Body of pancreas (tissue), 4 donors: ENCODE measurements around the gene SELENOF.

Experiments used
- POLR2A ChIP-seq, 3 donors: fragments of 450-650 bp; IDR thresholded peaks; one replicate each; pipeline ENCODE4 v1.6.1; 2016; ENCODE audit warnings: antibody characterized with exemption in 3 of 3, mild to moderate bottlenecking in 2 of 3
- TF ChIP-seq, protein P1 (sequence below), 7 experiments: fragments of 450-650 bp in 4 of 7; fragments of 200-600 bp in 3 of 7; sonication (generic) in 3 of 7; IDR thresholded peaks; one replicate each; pipeline ENCODE4 v1.5.1; 2016 to 2019; ENCODE audit warnings: antibody characterized with exemption in 7 of 7

DNA sequence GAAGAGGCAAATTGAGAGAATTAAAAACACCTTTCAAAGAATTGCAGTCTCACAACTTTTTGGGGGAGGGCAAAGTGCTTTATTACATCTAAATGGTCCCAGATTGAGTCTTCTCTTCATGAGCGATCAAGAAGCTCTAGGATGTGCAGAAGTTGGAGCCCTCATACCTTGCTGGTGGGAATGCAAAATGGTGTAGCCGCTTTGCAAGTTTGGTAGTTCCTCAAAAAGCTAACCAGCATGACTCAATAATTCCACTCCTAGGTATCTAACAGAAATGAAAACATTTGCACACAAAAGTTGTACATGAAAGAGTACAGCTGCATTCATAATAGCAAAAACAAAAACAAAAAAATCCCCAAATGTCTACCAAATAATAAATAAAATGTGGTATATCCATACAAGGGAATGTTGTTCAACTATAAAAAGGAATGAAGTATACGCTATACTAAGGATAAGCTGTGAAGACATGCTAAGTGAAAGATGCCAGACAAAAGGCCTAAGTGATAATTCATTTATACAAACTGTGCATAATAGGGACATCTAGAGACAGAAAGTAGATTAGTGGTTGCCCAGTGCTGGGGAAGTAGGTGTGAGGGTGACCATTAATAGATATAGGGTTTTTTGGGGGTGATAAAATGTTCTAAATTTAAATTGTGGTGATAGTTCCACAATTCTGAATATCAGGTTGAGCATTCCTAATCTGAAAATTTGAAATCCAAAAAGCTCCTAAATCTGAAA, 55.2 kb downstream of the SELENOF start:
- TF ChIP-seq, protein P1, sequence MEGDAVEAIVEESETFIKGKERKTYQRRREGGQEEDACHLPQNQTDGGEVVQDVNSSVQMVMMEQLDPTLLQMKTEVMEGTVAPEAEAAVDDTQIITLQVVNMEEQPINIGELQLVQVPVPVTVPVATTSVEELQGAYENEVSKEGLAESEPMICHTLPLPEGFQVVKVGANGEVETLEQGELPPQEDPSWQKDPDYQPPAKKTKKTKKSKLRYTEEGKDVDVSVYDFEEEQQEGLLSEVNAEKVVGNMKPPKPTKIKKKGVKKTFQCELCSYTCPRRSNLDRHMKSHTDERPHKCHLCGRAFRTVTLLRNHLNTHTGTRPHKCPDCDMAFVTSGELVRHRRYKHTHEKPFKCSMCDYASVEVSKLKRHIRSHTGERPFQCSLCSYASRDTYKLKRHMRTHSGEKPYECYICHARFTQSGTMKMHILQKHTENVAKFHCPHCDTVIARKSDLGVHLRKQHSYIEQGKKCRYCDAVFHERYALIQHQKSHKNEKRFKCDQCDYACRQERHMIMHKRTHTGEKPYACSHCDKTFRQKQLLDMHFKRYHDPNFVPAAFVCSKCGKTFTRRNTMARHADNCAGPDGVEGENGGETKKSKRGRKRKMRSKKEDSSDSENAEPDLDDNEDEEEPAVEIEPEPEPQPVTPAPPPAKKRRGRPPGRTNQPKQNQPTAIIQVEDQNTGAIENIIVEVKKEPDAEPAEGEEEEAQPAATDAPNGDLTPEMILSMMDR (IDR thresholded peaks at IDR 0.05), result no peak
- TF ChIP-seq POLR2A (IDR thresholded peaks at IDR 0.05), result no peak
